Epithelial cell of proximal tubule (primary cell): Measurements from ENCODE around the gene ZNF391. TPM values are rescaled to one million over a fixed set of nuclear protein-coding genes. Genes with fewer than 3 reads are reported as not detected.
"Not testable (repeated sequence)": the region's sequence is repeated elsewhere in the genome, so short reads cannot be mapped to it uniquely, and the experiment has no call there.

Experiments
- DNase-seq: peaks from one replicate; pipeline ENCODE4 v3.0.0-alpha.2; 2011; ENCODE audit warnings: low read depth
- H3K4me3 ChIP-seq: 2 replicates; pipeline ENCODE4 v1.5.1; 2011; ENCODE audit warnings: low read depth, mild to moderate bottlenecking, low read length
- CTCF ChIP-seq: conservative IDR thresholded peaks from 2 replicates; pipeline ENCODE4 v1.5.1; 2012; ENCODE audit warnings: low read depth, mild to moderate bottlenecking, low read length
- total RNA-seq: library from RNA; depleted of rRNA; stranded (reverse); fragments of >200 nt; gene quantifications from 2 replicates; pipeline ENCODE4 v1.2.3, GENCODE V29; 2015

The ZNF391 gene
- total RNA-seq, 1 donor from 2014 or later = 1.4 TPM

- TF ChIP-seq CTCF = no peak
- no peak for DNase-seq
- peak overlapping the region; percentile 59 for H3K4me3 ChIP-seq
Observed at GRCh38 chr6:27374824-27375612, 13.5 kb upstream of the ZNF391 start.

- H3K4me3 ChIP-seq = no peak overlapping the region
- DNase-seq = no peak
- no peak for TF ChIP-seq CTCF
Observed at GRCh38 chr6:27375613-27376079, 12.9 kb upstream of the ZNF391 start.

GRCh38 chr6:27378406-27378805 is 10.2 kb upstream of the ZNF391 start:
- DNase-seq, H3K4me3 ChIP-seq: not testable (repeated sequence)

GRCh38 chr6:27381001-27381400 is 7.6 kb upstream of the ZNF391 start:
- DNase-seq, H3K4me3 ChIP-seq: not testable (repeated sequence)

- no peak for TF ChIP-seq CTCF
- no peak for DNase-seq
- H3K4me3 ChIP-seq = no peak overlapping the region
Observed at GRCh38 chr6:27383011-27383410, 5.5 kb upstream of the ZNF391 start.

- DNase-seq = no peak
- no peak overlapping the region for H3K4me3 ChIP-seq
- no peak for TF ChIP-seq CTCF
Observed at GRCh38 chr6:27383481-27383880, 5.1 kb upstream of the ZNF391 start.

GRCh38 chr6:27392623-27393022 is 4.1 kb downstream of the ZNF391 start:
- DNase-seq = no peak
- no peak for TF ChIP-seq CTCF
- H3K4me3 ChIP-seq = no peak overlapping the region

GRCh38 chr6:27394073-27394472 is 5.5 kb downstream of the ZNF391 start:
- no peak overlapping the region for H3K4me3 ChIP-seq
- no peak for TF ChIP-seq CTCF
- no peak for DNase-seq
